ENCODE measurements around the gene EPS8L2. TPM values are rescaled to one million over a fixed set of nuclear protein-coding genes. Genes with fewer than 3 reads are reported as not detected.

The EPS8L2 gene
- total RNA-seq, 4 donors from 2014 or later = 5.6 to 31.6 (median 24.9) TPM

GRCh38 chr11:749731-750130, 43.7 kb downstream of the EPS8L2 start:
- H3K4me3 ChIP-seq = no peak overlapping the region
- intact Hi-C loops (cut with DNase I) = no loop called here
- TF ChIP-seq POLR2AphosphoS5 (IDR thresholded peaks at IDR 0.05) (no peak), EP300 (IDR thresholded peaks at IDR 0.05) (no peak), POLR2A (IDR thresholded peaks at IDR 0.05; ENCODE audit: low read depth) (no peak), CTCF (IDR thresholded peaks at IDR 0.05) (no peak)
- peaks cover 22 to 42% (median 36%) of the 10 kb centered on the region in 4 donors for H3K4me1 ChIP-seq
- no peaks in the 10 kb centered on the region for H3K27me3 ChIP-seq
- DNase-seq (ENCODE audit: extremely low spot score) = no peak
- H3K9me3 ChIP-seq = no peaks in the 10 kb centered on the region
- WGBS = 75% methylated on average over 2 of the region's 2 CpGs
- H3K36me3 ChIP-seq = peaks cover 0 to 12% (median 7%) of the 10 kb centered on the region in 4 donors
- H3K27ac ChIP-seq (replicated peaks in 1 of 4) = peak overlapping the region in 1 of 4 donors; percentile 95

GRCh38 chr11:760236-760635, 54.2 kb downstream of the EPS8L2 start:
- DNase-seq (ENCODE audit: extremely low spot score) = no peak
- Histone ChIP-seq H3K4me1 (peaks cover 0 to 4% (median 0%) of the 10 kb centered on the region in 4 donors), H3K36me3 (peaks cover 49 to 98% (median 94%) of the 10 kb centered on the region in 4 donors), H3K27me3 (no peaks in the 10 kb centered on the region), H3K9me3 (no peaks in the 10 kb centered on the region), H3K4me3 (no peak overlapping the region), H3K27ac (replicated peaks in 1 of 4) (no peak overlapping the region)
- TF ChIP-seq EP300 (IDR thresholded peaks at IDR 0.05) (no peak), POLR2AphosphoS5 (IDR thresholded peaks at IDR 0.05) (no peak), CTCF (IDR thresholded peaks at IDR 0.05) (no peak), POLR2A (IDR thresholded peaks at IDR 0.05; ENCODE audit: low read depth) (no peak)
- intact Hi-C loops (cut with DNase I) = no loop called here

DNA sequence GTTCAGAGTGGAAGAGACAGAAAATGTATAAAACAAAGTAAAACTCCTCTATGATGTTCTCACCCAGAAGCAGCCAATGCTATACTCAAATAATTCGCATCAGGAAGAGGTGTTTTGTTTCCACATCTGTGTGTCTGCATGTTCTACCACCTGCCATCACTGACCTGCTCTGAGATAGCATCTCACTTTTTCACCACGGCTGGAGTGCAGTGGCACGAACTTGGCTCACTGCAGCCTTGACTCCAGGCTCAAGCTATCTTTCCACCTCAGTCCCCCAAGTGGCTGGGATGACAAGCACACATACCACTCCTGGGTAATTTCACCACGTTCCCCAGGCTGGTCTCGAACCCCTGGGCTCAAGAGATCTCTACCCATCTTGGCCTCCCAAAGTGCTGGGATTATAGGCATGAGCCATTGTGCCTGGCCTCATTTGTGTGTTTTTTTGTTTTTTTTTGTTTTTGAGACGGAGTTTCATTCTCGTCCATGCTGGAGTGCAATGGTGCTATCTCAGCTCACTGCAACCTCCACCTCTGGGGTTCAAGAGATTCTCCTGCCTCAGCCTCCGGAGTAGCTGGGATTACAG, 55.6 kb downstream of the EPS8L2 start:
- DNase-seq (ENCODE audit: extremely low spot score) = no peak
- H3K4me1 ChIP-seq = peaks cover 0 to 9% (median 0%) of the 10 kb centered on the region in 4 donors
- intact Hi-C loops (cut with DNase I) = no loop called here
- no peaks in the 10 kb centered on the region for H3K9me3 ChIP-seq
- TF ChIP-seq EP300 (IDR thresholded peaks at IDR 0.05) (no peak), CTCF (IDR thresholded peaks at IDR 0.05) (no peak), POLR2A (IDR thresholded peaks at IDR 0.05; ENCODE audit: low read depth) (no peak), POLR2AphosphoS5 (IDR thresholded peaks at IDR 0.05) (no peak)
- H3K27ac ChIP-seq (replicated peaks in 1 of 4) = no peak overlapping the region
- 78% methylated on average over 7 of the region's 8 CpGs for WGBS
- peaks cover 50 to 98% (median 93%) of the 10 kb centered on the region in 4 donors for H3K36me3 ChIP-seq
- H3K27me3 ChIP-seq = no peaks in the 10 kb centered on the region
- H3K4me3 ChIP-seq = no peak overlapping the region

DNA sequence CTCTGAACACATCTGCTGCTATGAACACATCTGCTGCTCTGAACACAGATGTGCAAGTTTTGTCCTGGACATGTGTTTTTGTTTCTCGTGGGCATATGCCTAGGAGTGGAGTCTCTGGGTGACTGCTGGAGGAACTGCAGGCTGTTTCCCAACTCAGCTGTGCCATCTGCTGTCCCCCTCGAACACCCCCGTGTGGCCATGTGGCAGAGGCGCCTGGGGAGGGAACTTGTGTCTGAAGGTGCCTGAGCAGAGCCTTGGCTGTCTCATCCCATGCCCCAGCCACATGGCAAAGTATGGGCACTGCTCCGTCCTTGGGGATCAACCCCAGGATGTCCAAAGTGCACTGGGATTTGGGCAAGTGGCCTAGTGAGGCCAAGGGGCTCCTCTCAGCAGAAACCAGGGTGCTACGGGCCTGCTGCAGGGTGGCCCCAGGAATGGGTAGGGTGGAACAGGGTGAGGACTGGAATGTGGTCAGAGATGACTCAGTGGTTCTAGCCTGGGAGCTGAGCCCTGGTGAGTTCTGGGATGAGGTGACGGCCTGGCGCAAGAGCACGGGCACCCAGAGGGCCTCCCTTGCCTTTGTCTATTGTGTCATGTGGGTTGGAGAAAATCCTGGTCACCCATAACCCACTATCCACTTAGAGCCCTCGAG, 56.5 kb downstream of the EPS8L2 start:
- intact Hi-C loops (cut with DNase I) = no loop called here
- Histone ChIP-seq H3K4me1 (peaks cover 0 to 9% (median 0%) of the 10 kb centered on the region in 4 donors), H3K9me3 (no peaks in the 10 kb centered on the region), H3K36me3 (peaks cover 50 to 98% (median 93%) of the 10 kb centered on the region in 4 donors), H3K27me3 (no peaks in the 10 kb centered on the region), H3K27ac (replicated peaks in 1 of 4) (no peak overlapping the region), H3K4me3 (no peak overlapping the region)
- DNase-seq (ENCODE audit: extremely low spot score) = no peak
- WGBS = 75% methylated on average over 5 of the region's 10 CpGs
- TF ChIP-seq POLR2AphosphoS5 (IDR thresholded peaks at IDR 0.05) (peak in 1 of 2 donors; percentile 5), CTCF (IDR thresholded peaks at IDR 0.05) (no peak)
